Posterior cingulate gyrus (tissue), 11 donors: ENCODE results near the gene KIN.
"Not testable (repeated sequence)": the region's sequence is repeated elsewhere in the genome, so short reads cannot be mapped to it uniquely, and the experiment has no call there.

Experiments
- DNase-seq, 10 donors: peaks; one replicate each; pipeline versions ENCODE4 v3.0.0 to v3.0.0-alpha.2; 2020 to 2021; ENCODE audit warnings: mixed read lengths in 3 of 10
- intact Hi-C: fragments of 100-400 bp; cut with DNase I; formaldehyde crosslinking; loops from one replicate; pipeline ENCODE4 v1.15.1; 2023

KIN gene

GRCh38 chr10:7787857-7788638 is at the start of gene KIN, which contains the start of gene ATP5F1C:
TSS of gene KIN (minus strand) at chr10:7787993. CDS start at chr10:7787933, 60 bp downstream.
TSS of gene ATP5F1C (plus strand) at chr10:7788177. CDS start at chr10:7788208, 31 bp downstream.
- peak; percentile 95 to 100 (median 97) for DNase-seq
- intact Hi-C loops: loop anchor here (2.0 kb wide), 1 partner anchor 31 kb away; the partner anchor contains the start of gene TAF3

GRCh38 chr10:7836571-7836970 is 48.8 kb upstream of the KIN start:
- DNase-seq: no peak
- intact Hi-C loops: no loop called here

GRCh38 chr10:7834262-7834661 is 46.5 kb upstream of the KIN start:
- DNase-seq: no peak
- intact Hi-C loops: no loop called here

- intact Hi-C loops: no loop called here
- DNase-seq: no peak
Observed at GRCh38 chr10:7833210-7833609, 45.4 kb upstream of the KIN start.

GRCh38 chr10:7832060-7832459 is 44.3 kb upstream of the KIN start:
- intact Hi-C loops: no loop called here
- DNase-seq: no peak

GRCh38 chr10:7829289-7829834 is 41.6 kb upstream of the KIN start:
- no peak for DNase-seq
- intact Hi-C loops: no loop called here

GRCh38 chr10:7826971-7827370 is 39.2 kb upstream of the KIN start:
- intact Hi-C loops: no loop called here
- DNase-seq: no peak

GRCh38 chr10:7824251-7824650 is 36.5 kb upstream of the KIN start:
- intact Hi-C loops: no loop called here
- no peak for DNase-seq

- DNase-seq: peak; percentile 23 to 85 (median 50)
Observed at GRCh38 chr10:7819121-7819460, 31.3 kb upstream of the KIN start.

GRCh38 chr10:7818295-7819120 is 30.7 kb upstream of the KIN start, which contains the start of gene TAF3:
TSS of gene TAF3 (plus strand) at chr10:7818505. CDS start at chr10:7818710, 205 bp downstream.
- peak; percentile 87 to 99 (median 90) for DNase-seq
- intact Hi-C loops: loop anchor here (2.0 kb wide), 1 partner anchor 30 kb away; the partner anchor contains the start of gene ATP5F1C

More at GRCh38 chr10:7819121-7819460, 31.3 kb upstream of the KIN start:
- intact Hi-C loops: loop anchor here (2.0 kb wide), 1 partner anchor 30 kb away; the partner anchor contains the start of gene ATP5F1C

GRCh38 chr10:7817984-7818294 is 30.1 kb upstream of the KIN start:
- intact Hi-C loops: loop anchor here (2.0 kb wide), 1 partner anchor 29 kb away; the partner anchor contains the start of gene ATP5F1C
- DNase-seq: no peak

GRCh38 chr10:7817576-7817975 is 29.8 kb upstream of the KIN start:
- intact Hi-C loops: no loop called here
- DNase-seq: peak in 1 of 10 donors; percentile 44

- no peak for DNase-seq
- intact Hi-C loops: no loop called here
Observed at GRCh38 chr10:7813481-7813880, 25.7 kb upstream of the KIN start.

- DNase-seq, intact Hi-C loops: not testable (repeated sequence)
Observed at GRCh38 chr10:7811743-7812142, 23.9 kb upstream of the KIN start.

- intact Hi-C loops: no loop called here
- no peak for DNase-seq
Observed at GRCh38 chr10:7811000-7811399, 23.2 kb upstream of the KIN start.

GRCh38 chr10:7810443-7810842 is 22.6 kb upstream of the KIN start:
- no peak for DNase-seq
- intact Hi-C loops: no loop called here

GRCh38 chr10:7808686-7809267 is 21.0 kb upstream of the KIN start:
- intact Hi-C loops: no loop called here
- no peak for DNase-seq

GRCh38 chr10:7804741-7805140 is 16.9 kb upstream of the KIN start:
- DNase-seq: no peak

GRCh38 chr10:7804216-7804615 is 16.4 kb upstream of the KIN start:
- intact Hi-C loops: no loop called here
- DNase-seq: no peak

More at GRCh38 chr10:7804741-7805140, 16.9 kb upstream of the KIN start:
- intact Hi-C loops: no loop called here

- intact Hi-C loops: no loop called here
- DNase-seq: no peak
Observed at GRCh38 chr10:7802606-7803005, 14.8 kb upstream of the KIN start.

- no peak for DNase-seq
- intact Hi-C loops: no loop called here
Observed at GRCh38 chr10:7797582-7797981, 9.8 kb upstream of the KIN start.
